CD4-positive, alpha-beta T cell treated with Interferon gamma for 1 hour (primary cell): Measurements from ENCODE around the gene NDFIP1.
A peak's percentile ranks its signal among the peaks of the same experiment; 100 is the strongest.
"Not testable (repeated sequence)": the region's sequence is repeated elsewhere in the genome, so short reads cannot be mapped to it uniquely, and the experiment has no call there.

Experiments
- DNase-seq: peaks from one replicate; pipeline ENCODE4 v3.0.0-alpha.2; 2020

Gene NDFIP1

GRCh38 chr5:142120247-142120935 lies 11.8 kb downstream of the NDFIP1 start:
- no peak for DNase-seq

- DNase-seq = no peak
Measured at GRCh38 chr5:142122121-142122520, 13.5 kb downstream of the NDFIP1 start.

GRCh38 chr5:142125378-142125777 lies 16.8 kb downstream of the NDFIP1 start:
- no peak for DNase-seq

GRCh38 chr5:142125963-142126362 lies 17.4 kb downstream of the NDFIP1 start:
- no peak for DNase-seq

- DNase-seq = no peak
Measured at GRCh38 chr5:142128675-142129208, 20.2 kb downstream of the NDFIP1 start.

- DNase-seq = no peak
Measured at GRCh38 chr5:142129446-142130066, 21.0 kb downstream of the NDFIP1 start.

GRCh38 chr5:142131394-142131793 lies 22.8 kb downstream of the NDFIP1 start:
- no peak for DNase-seq

GRCh38 chr5:142132916-142133315 lies 24.3 kb downstream of the NDFIP1 start:
- no peak for DNase-seq

- DNase-seq = no peak
Measured at GRCh38 chr5:142133330-142134206, 25.0 kb downstream of the NDFIP1 start.

- no peak for DNase-seq
Measured at GRCh38 chr5:142134331-142135010, 25.9 kb downstream of the NDFIP1 start.

GRCh38 chr5:142141463-142141862 lies 32.9 kb downstream of the NDFIP1 start:
- no peak for DNase-seq

- DNase-seq = no peak
Measured at GRCh38 chr5:142143878-142144277, 35.3 kb downstream of the NDFIP1 start.

- DNase-seq = peak; percentile 35
Measured at GRCh38 chr5:142145106-142145900, 36.7 kb downstream of the NDFIP1 start.

GRCh38 chr5:142149363-142149762 lies 40.8 kb downstream of the NDFIP1 start:
- DNase-seq = no peak

GRCh38 chr5:142150431-142150830 lies 41.9 kb downstream of the NDFIP1 start:
- no peak for DNase-seq

- DNase-seq = peak; percentile 15
Measured at GRCh38 chr5:142151436-142152383, 43.1 kb downstream of the NDFIP1 start.

- DNase-seq = no peak
Measured at GRCh38 chr5:142152384-142152732, 43.8 kb downstream of the NDFIP1 start.

GRCh38 chr5:142153674-142154448 lies 45.3 kb downstream of the NDFIP1 start:
- DNase-seq = no peak

GRCh38 chr5:142154449-142154841 lies 45.9 kb downstream of the NDFIP1 start:
- DNase-seq = not testable (repeated sequence)

GRCh38 chr5:142156839-142157463 lies 48.4 kb downstream of the NDFIP1 start:
- DNase-seq = no peak
